ENCODE data around the gene APBB1.
"Not testable (repeated sequence)": the region's sequence is repeated elsewhere in the genome, so short reads cannot be mapped to it uniquely, and the experiment has no call there.

Gene APBB1

GRCh38 chr11:6417907-6418556 lies 862 bp downstream of the APBB1 start:
- DNase-seq (ENCODE audit: low read depth in 2 of 2): no peak

- no peak for DNase-seq (ENCODE audit: low read depth in 2 of 2)
Observed at GRCh38 chr11:6415797-6416196, 3.1 kb downstream of the APBB1 start.

- DNase-seq (ENCODE audit: low read depth in 2 of 2): no peak
Observed at GRCh38 chr11:6414874-6415328, 4.0 kb downstream of the APBB1 start.

GRCh38 chr11:6413791-6414201 lies 5.1 kb downstream of the APBB1 start:
- DNase-seq (ENCODE audit: low read depth in 2 of 2): peak in 1 of 2 donors; percentile 43

- no peak for DNase-seq (ENCODE audit: low read depth in 2 of 2)
Observed at GRCh38 chr11:6411594-6412031, 7.3 kb downstream of the APBB1 start.

- no peak for DNase-seq (ENCODE audit: low read depth in 2 of 2)
Observed at GRCh38 chr11:6410695-6411430, 8.0 kb downstream of the APBB1 start.

- no peak for DNase-seq (ENCODE audit: low read depth in 2 of 2)
Observed at GRCh38 chr11:6406370-6406769, 12.5 kb downstream of the APBB1 start.

GRCh38 chr11:6405846-6406245 lies 13.0 kb downstream of the APBB1 start:
- no peak for DNase-seq (ENCODE audit: low read depth in 2 of 2)

GRCh38 chr11:6405052-6405667 lies 13.7 kb downstream of the APBB1 start:
- DNase-seq (ENCODE audit: low read depth in 2 of 2): no peak

GRCh38 chr11:6404342-6405051 lies 14.4 kb downstream of the APBB1 start:
- no peak for DNase-seq (ENCODE audit: low read depth in 2 of 2)

- no peak for DNase-seq (ENCODE audit: low read depth in 2 of 2)
Observed at GRCh38 chr11:6403539-6403938, 15.4 kb downstream of the APBB1 start.

- DNase-seq (ENCODE audit: low read depth in 2 of 2): peak in 1 of 2 donors; percentile 47
Observed at GRCh38 chr11:6402561-6402981, 16.3 kb downstream of the APBB1 start.

GRCh38 chr11:6402061-6402470 lies 16.8 kb downstream of the APBB1 start:
- no peak for DNase-seq (ENCODE audit: low read depth in 2 of 2)

- DNase-seq (ENCODE audit: low read depth in 2 of 2): no peak
Observed at GRCh38 chr11:6401464-6401863, 17.4 kb downstream of the APBB1 start.

GRCh38 chr11:6400431-6401345 lies 18.2 kb downstream of the APBB1 start:
- DNase-seq (ENCODE audit: low read depth in 2 of 2): no peak

GRCh38 chr11:6397636-6398035 lies 21.3 kb downstream of the APBB1 start:
- no peak for DNase-seq (ENCODE audit: low read depth in 2 of 2)

GRCh38 chr11:6397156-6397555 lies 21.7 kb downstream of the APBB1 start:
- DNase-seq (ENCODE audit: low read depth in 2 of 2): no peak

GRCh38 chr11:6395470-6396060 lies 23.3 kb downstream of the APBB1 start:
- no peak for DNase-seq (ENCODE audit: low read depth in 2 of 2)

GRCh38 chr11:6393989-6394670 lies 24.8 kb downstream of the APBB1 start:
- DNase-seq (ENCODE audit: low read depth in 2 of 2): no peak

GRCh38 chr11:6392251-6392650 lies 26.6 kb downstream of the APBB1 start:
- not testable (repeated sequence) for DNase-seq (ENCODE audit: low read depth in 2 of 2)

All from stimulated activated CD8-positive, alpha-beta memory T cell treated with anti-CD3 and anti-CD28 coated beads, Interleukin-2, amount 100 ng/mL, for 48 hours (primary cell).